Naive B cell (primary cell): Measurements from ENCODE around the gene MED8. TPM values are rescaled to one million over a fixed set of nuclear protein-coding genes. Genes with fewer than 3 reads are reported as not detected.

Experiments used
- ATAC-seq, 2 donors: fragments of 150-1000 bp; cut with Tn5 transposase; 2 replicates each; pipeline ENCODE4 v1.10.0; 2021; ENCODE audit warnings: low read depth in 2 of 2, mild to moderate bottlenecking in 2 of 2, moderate library complexity in 2 of 2
- DNase-seq: peaks from one replicate; pipeline ENCODE4 v3.0.0; 2022
- H3K27ac Mint-ChIP-seq, 6 donors: one replicate each; pipeline ENCODE4 v1.8.0; 2020 to 2022; ENCODE audit warnings: mild to moderate bottlenecking in 6 of 6, mixed read lengths in 6 of 6, moderate library complexity in 5 of 6, inconsistent platforms in 2 of 6
- H3K27me3 Mint-ChIP-seq, 3 donors: one replicate each; pipeline ENCODE4 v1.8.0; 2021 to 2022; ENCODE audit warnings: mixed read lengths in 3 of 3, mild to moderate bottlenecking in 1 of 3
- H3K36me3 Mint-ChIP-seq, 2 donors: one replicate each; pipeline ENCODE4 v1.8.0; 2020 to 2022; ENCODE audit warnings: mixed read lengths in 2 of 2, inconsistent platforms in 1 of 2, mild to moderate bottlenecking in 1 of 2
- H3K4me1 Mint-ChIP-seq, 3 donors: one replicate each; pipeline ENCODE4 v1.8.0; 2020 to 2022; ENCODE audit warnings: mixed read lengths in 3 of 3, inconsistent platforms in 1 of 3, mild to moderate bottlenecking in 1 of 3, moderate library complexity in 1 of 3
- H3K4me3 Mint-ChIP-seq, 8 donors: one replicate each; pipeline ENCODE4 v1.8.0; 2020 to 2022; ENCODE audit warnings: mild to moderate bottlenecking in 8 of 8, mixed read lengths in 8 of 8, moderate library complexity in 8 of 8, inconsistent platforms in 2 of 8
- H3K9me3 Mint-ChIP-seq, 7 donors: one replicate each; pipeline ENCODE4 v1.8.0; 2020 to 2022; ENCODE audit warnings: mixed read lengths in 7 of 7, mild to moderate bottlenecking in 5 of 7, inconsistent platforms in 2 of 7, moderate library complexity in 1 of 7
- polyA plus RNA-seq, 6 donors: library from polyadenylated mRNA; unstranded; fragments of 300-500 nt; fragmentation: Illumina TruSeq; gene quantifications; one replicate each; pipeline ENCODE4 v1.2.3, GENCODE V29; 2021; ENCODE audit warnings: low read depth in 6 of 6

Gene MED8
- polyA plus RNA-seq, 6 donors from 2014 or later: 22.4 to 40.5 (median 33.2) TPM

DNA sequence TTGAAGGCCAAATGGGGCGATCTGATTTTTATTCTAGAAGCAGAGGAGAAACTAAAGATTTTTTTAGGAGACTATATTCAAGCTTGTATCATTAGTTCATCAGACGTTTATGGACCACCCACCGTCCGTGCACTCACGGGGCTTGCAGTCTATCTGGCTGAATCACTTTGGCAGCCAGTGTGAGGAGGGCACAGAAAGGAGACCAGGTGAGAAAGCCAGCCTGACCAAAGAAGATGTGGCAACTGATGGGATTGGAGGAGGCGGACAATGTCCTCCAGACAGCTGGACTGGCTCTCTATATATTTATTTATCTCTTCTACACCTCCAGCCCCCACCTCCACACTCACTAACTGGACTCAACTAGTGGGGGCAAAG lies 21.0 kb downstream of the MED8 start:
- H3K9me3 Mint-ChIP-seq: no peaks in the 10 kb centered on the region
- peak overlapping the region; percentile 84 to 99 (median 92) for H3K4me3 Mint-ChIP-seq
- peak overlapping the region; percentile 85 to 99 (median 90) for H3K27ac Mint-ChIP-seq
- no peak for ATAC-seq
- peaks cover 43 to 53% (median 47%) of the 10 kb centered on the region in 3 donors for H3K4me1 Mint-ChIP-seq
- DNase-seq: no peak
- H3K36me3 Mint-ChIP-seq: peaks cover 7 to 9% of the 10 kb centered on the region in 2 donors
- H3K27me3 Mint-ChIP-seq: no peaks in the 10 kb centered on the region

DNA sequence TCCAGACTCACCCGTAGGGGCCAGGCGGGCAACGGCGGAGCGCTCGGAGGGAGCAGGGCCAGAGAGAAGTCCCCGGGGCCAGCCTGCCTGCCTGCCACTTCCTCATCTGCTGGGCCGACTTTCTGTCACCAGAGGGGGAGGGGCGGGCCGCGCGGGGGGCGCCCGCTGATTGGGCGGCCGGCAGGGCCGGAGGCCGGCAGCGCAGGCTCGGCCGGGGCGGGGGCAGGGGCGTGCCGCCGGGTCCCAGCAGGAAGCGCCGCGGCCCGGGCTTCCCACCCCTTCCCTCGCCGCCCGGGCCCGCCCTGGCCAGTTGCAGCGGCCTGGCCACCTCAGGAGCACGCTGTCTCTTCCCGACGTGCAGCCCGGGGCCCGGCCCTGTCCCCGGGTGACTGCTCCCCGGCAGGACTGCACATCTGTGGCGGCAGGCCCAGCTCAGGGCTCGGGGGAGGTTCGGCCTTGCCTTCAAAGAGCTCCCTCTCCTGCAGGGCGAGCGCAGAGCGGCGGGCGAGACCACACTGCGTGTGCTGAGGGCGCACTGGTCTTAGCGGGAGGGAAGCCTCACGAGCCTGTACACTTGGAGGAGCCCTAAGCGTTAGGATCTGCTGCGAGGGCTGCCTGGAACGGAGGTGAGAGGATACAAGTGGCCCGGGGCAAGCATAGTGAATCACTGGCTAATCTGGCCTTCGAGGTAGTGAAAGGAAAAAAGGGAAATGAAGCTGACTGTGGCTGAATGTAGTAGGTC lies 21.5 kb downstream of the MED8 start, which contains the start of gene ELOVL1:
Gene ELOVL1, minus strand, starts transcription at position 108 of the 742 bp plus-strand sequence. CDS start 2,402 bp downstream, outside the sequence.
- H3K27ac Mint-ChIP-seq: peak within 1 kb of the TSS; percentile 85 to 99 (median 90)
- ATAC-seq: peak; percentile 79 to 80
- no peaks in the 10 kb centered on the region for H3K27me3 Mint-ChIP-seq
- H3K9me3 Mint-ChIP-seq: no peaks in the 10 kb centered on the region
- peak within 1 kb of the TSS; percentile 84 to 99 (median 92) for H3K4me3 Mint-ChIP-seq
- peak; percentile 89 for DNase-seq
- peaks cover 43 to 53% (median 47%) of the 10 kb centered on the region in 3 donors for H3K4me1 Mint-ChIP-seq
- H3K36me3 Mint-ChIP-seq: peaks cover 8 to 9% of the 10 kb centered on the region in 2 donors

DNA sequence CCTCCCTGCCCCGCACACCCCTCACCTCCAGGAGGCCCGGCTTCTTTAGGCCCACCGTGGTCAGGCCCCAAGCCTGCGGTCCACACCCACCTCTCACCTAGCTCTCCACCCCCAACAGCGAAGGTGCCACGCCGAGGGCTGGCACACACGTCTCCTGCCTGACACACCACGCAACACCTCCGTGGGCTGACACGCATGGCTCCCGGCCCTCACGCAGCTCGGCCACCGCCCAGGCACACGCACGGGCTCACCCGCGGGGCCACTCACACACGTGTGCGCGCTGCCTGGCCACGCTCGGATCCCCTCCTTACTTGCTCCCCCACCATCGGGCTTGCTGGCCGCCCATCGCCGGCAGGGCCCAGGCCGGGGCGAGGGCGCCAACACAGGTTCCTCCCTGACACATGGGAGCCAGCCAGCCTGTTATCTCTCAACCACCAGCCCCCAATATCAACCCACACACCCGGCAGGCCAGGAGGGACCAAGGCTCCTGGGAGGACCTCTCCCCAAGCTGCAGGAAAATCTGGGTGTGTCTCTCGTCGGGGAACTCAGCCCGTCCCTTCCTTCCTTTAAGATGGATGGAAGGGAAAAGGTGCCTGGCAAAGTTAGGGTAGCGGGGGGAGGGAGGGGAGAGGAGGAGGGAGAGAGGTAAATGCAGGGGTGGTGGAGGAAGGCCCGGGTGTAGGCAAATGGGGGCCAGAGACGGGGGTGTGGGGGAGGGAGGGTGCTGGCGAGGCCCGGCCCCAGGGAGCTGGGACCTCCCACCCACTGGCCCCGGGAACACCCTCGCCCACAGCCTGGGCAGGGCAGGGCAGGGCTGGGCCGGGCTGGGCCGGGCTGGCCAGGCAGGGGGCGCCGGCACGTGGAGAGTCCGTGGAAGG lies 22.3 kb downstream of the MED8 start:
- ATAC-seq (peak; percentile 19 to 20), DNase-seq (no peak)
- Mint-ChIP-seq H3K4me1 (peaks cover 43 to 53% (median 47%) of the 10 kb centered on the region in 3 donors), H3K27ac (peak overlapping the region; percentile 69 to 92 (median 90)), H3K27me3 (no peaks in the 10 kb centered on the region), H3K9me3 (no peaks in the 10 kb centered on the region), H3K4me3 (peak overlapping the region; percentile 84 to 93 (median 90)), H3K36me3 (peaks cover 8 to 9% of the 10 kb centered on the region in 2 donors)

DNA sequence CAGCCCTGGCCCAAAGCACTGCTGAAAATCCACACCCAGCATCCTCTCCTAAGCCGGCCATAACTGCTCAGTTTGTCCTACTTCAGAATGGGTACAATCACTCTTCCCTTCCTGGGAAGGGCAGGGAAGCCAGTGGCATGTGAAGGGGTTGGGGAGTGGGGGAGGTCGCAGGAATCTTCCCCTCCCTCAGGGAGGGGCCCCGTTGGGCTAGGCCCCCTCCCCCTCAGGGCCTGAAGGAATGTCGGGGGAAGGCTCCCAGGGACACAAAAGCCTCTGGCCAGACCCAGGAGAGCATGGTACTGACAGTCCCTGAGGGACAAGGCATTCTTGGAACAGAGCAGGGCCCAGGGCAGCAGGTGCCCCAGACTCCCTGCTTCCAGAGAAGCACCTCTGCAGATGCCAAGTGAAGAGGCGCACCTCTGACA lies 23.0 kb downstream of the MED8 start:
- DNase-seq: no peak
- H3K4me1 Mint-ChIP-seq: peaks cover 43 to 53% (median 47%) of the 10 kb centered on the region in 3 donors
- ATAC-seq: no peak
- peak overlapping the region; percentile 69 to 92 (median 90) for H3K27ac Mint-ChIP-seq
- H3K36me3 Mint-ChIP-seq: peaks cover 9 to 14% of the 10 kb centered on the region in 2 donors
- no peaks in the 10 kb centered on the region for H3K9me3 Mint-ChIP-seq
- peak overlapping the region; percentile 84 to 93 (median 90) for H3K4me3 Mint-ChIP-seq
- no peaks in the 10 kb centered on the region for H3K27me3 Mint-ChIP-seq

DNA sequence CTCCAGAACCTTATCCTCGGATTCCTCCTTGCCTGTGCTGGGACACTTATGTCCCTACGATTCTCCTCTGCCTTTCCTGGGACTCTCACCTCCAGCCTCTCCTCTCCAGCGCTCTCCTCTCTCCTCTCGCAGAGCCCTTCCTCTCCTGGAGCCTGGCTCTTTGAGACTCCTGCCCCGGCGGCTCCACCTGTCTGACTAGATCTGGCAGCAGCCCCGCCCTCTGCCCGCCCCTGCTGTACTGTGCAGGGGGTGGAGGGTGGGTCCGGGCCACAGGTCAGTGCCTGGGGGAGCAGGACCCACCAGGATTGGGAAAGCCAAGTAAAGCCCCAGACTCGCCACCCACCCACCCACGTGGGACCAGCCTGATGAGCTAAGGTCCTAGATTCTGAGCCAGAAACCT lies 23.4 kb downstream of the MED8 start:
- peaks cover 39 to 53% (median 47%) of the 10 kb centered on the region in 3 donors for H3K4me1 Mint-ChIP-seq

DNA sequence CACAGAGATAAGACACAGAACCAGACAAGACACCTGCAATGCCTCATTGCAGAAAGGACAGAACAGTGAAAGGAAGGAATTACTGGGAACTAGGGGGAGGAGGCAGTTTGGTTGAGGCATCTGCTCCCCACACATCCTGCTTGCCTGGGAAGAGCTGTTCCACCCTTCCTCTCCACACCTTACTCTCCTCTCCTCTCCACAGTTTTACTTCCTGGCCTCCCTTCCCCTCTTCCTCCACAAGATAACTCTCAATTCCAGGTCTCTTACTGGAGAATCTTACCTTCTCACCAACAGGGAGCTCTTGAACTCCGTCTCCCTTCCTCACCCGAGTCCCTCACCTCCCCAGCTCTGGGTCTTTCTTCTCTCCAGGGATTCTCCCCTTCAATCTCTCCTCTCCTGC lies 23.9 kb downstream of the MED8 start:
- peak overlapping the region; percentile 55 to 89 (median 73) for H3K4me3 Mint-ChIP-seq
- no peak for ATAC-seq
- peaks cover 34 to 49% (median 44%) of the 10 kb centered on the region in 3 donors for H3K4me1 Mint-ChIP-seq
- H3K27me3 Mint-ChIP-seq: no peaks in the 10 kb centered on the region
- peaks cover 9 to 19% of the 10 kb centered on the region in 2 donors for H3K36me3 Mint-ChIP-seq
- H3K9me3 Mint-ChIP-seq: no peaks in the 10 kb centered on the region
- peak overlapping the region in 5 of 6 donors; percentile 3 to 93 (median 82) for H3K27ac Mint-ChIP-seq
- DNase-seq: no peak

More for the DNA sequence above, 23.4 kb downstream of the MED8 start:
- Mint-ChIP-seq H3K27ac (peak overlapping the region in 4 of 6 donors; percentile 42 to 93 (median 86)), H3K9me3 (no peaks in the 10 kb centered on the region), H3K36me3 (peaks cover 9 to 18% of the 10 kb centered on the region in 2 donors), H3K27me3 (no peaks in the 10 kb centered on the region), H3K4me3 (peak overlapping the region; percentile 52 to 93 (median 88))
- DNase-seq (no peak), ATAC-seq (no peak)

DNA sequence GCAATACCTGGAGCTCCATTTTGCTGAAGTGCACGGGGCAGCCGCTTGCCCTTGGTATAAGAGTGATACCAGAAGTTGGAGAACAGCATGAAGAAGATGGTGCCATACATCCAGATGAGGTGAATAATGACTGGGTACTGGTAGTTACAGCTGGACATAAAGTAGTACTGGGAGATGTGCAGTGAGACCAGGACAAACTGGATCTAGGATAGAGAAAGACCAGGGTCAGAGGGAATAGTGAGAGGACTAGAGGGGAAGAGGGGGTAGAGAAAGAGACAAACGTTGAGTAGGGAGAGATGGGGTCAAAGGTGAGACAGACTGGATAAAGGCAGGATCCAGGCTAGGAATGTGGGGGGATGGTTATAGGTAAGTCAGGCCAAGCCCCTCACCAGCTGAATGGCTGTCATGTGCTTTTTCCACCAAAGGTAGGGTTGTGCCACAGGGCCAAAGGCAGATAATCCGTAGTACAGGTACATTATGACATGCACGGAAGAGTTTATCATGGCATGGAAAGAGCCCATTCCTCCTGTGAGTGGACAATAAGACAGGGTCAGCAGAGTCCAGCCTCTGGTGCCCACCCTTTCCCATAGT lies 25.6 kb downstream of the MED8 start:
- H3K4me1 Mint-ChIP-seq: peaks cover 33 to 50% (median 47%) of the 10 kb centered on the region in 3 donors
- H3K27ac Mint-ChIP-seq: peak overlapping the region in 3 of 6 donors; percentile 29 to 87 (median 73)
- no peak for ATAC-seq
- H3K27me3 Mint-ChIP-seq: no peaks in the 10 kb centered on the region
- peak overlapping the region in 2 of 8 donors; percentile 71 to 86 for H3K4me3 Mint-ChIP-seq
- H3K9me3 Mint-ChIP-seq: no peaks in the 10 kb centered on the region
- no peak for DNase-seq
- peaks cover 9 to 19% of the 10 kb centered on the region in 2 donors for H3K36me3 Mint-ChIP-seq

DNA sequence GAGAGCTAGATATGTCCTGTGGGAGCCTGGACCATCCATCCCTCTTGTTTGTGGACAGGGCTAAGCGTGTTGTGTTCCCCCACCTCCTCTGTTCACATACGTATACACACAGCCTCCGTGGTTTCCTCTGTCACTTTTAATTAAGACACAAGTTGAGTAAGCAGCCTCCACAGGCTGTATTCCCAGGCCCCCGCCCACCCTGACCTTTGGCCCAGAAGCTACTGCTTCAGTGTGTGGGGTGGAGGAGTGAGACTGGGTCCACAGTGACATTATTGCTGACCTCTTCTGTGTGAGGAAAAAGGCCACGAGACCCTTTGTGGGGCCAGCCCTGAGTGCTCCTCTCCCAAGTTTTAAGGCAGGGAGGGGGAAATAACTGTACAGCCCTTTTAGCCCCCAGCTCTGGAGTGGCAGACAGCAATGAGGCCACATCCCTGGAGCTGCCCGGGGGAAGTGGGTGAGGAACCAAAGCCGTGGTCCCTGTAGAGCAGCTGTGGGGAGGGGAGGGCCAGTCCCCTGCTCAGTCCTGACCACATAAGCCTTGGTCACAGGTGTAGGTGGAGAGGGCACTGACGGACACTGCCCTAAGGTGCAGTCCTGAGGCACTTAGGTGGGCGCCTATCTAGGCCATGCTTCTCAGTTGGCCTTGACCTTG lies 26.2 kb downstream of the MED8 start:
- Mint-ChIP-seq H3K27me3 (no peaks in the 10 kb centered on the region), H3K36me3 (peaks cover 9 to 19% of the 10 kb centered on the region in 2 donors), H3K4me1 (peaks cover 33 to 51% (median 43%) of the 10 kb centered on the region in 3 donors)

DNA sequence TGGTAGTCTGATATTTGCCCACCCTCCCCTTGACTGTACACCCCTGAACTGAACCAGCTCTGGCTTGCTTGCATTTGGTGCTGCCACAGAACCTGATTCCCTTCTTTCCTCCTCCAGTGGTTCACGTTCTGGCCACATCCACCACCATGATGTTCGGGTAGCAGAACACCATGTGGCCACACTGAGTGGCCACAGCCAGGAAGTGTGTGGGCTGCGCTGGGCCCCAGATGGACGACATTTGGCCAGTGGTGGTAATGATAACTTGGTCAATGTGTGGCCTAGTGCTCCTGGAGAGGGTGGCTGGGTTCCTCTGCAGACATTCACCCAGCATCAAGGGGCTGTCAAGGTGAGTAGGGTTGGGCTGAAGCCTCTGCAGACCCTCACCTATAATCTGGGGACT lies 29.0 kb downstream of the MED8 start:
- Mint-ChIP-seq H3K4me1 (peaks cover 20 to 37% (median 34%) of the 10 kb centered on the region in 3 donors), H3K9me3 (no peaks in the 10 kb centered on the region), H3K4me3 (peak overlapping the region in 6 of 8 donors; percentile 2 to 75 (median 47)), H3K36me3 (peaks cover 9 to 19% of the 10 kb centered on the region in 2 donors), H3K27ac (peak overlapping the region in 2 of 6 donors; percentile 75 to 80), H3K27me3 (no peaks in the 10 kb centered on the region)
- no peak for ATAC-seq
- no peak for DNase-seq

More for the DNA sequence above, 26.2 kb downstream of the MED8 start:
- Mint-ChIP-seq H3K27ac (peak overlapping the region in 1 of 6 donors; percentile 87), H3K9me3 (no peaks in the 10 kb centered on the region), H3K4me3 (peak overlapping the region in 2 of 8 donors; percentile 71 to 86)
- ATAC-seq (no peak), DNase-seq (no peak)

DNA sequence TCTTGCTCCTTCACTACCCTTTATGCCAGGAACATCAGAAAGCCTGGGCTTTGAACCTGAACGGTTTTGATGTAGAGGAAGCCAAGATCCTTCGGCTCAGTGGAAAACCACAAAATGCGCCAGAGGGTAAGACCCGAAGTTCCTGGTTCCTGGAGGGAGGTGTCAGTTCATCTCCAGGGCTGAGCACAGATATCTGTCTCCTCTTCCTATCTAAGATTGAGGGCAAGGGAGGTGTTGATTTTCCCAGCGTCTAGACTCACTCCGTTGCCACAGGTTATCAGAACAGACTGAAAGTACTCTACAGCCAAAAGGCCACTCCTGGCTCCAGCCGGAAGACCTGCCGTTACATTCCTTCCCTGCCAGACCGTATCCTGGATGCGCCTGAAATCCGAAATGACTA lies 29.9 kb downstream of the MED8 start:
- peaks cover 13 to 29% (median 27%) of the 10 kb centered on the region in 3 donors for H3K4me1 Mint-ChIP-seq
- H3K27me3 Mint-ChIP-seq: no peaks in the 10 kb centered on the region
- H3K36me3 Mint-ChIP-seq: peaks cover 9 to 19% of the 10 kb centered on the region in 2 donors
- peak overlapping the region in 1 of 6 donors; percentile 60 for H3K27ac Mint-ChIP-seq
- no peaks in the 10 kb centered on the region for H3K9me3 Mint-ChIP-seq
- no peak for DNase-seq
- ATAC-seq: no peak
- peak overlapping the region; percentile 35 to 96 (median 86) for H3K4me3 Mint-ChIP-seq

DNA sequence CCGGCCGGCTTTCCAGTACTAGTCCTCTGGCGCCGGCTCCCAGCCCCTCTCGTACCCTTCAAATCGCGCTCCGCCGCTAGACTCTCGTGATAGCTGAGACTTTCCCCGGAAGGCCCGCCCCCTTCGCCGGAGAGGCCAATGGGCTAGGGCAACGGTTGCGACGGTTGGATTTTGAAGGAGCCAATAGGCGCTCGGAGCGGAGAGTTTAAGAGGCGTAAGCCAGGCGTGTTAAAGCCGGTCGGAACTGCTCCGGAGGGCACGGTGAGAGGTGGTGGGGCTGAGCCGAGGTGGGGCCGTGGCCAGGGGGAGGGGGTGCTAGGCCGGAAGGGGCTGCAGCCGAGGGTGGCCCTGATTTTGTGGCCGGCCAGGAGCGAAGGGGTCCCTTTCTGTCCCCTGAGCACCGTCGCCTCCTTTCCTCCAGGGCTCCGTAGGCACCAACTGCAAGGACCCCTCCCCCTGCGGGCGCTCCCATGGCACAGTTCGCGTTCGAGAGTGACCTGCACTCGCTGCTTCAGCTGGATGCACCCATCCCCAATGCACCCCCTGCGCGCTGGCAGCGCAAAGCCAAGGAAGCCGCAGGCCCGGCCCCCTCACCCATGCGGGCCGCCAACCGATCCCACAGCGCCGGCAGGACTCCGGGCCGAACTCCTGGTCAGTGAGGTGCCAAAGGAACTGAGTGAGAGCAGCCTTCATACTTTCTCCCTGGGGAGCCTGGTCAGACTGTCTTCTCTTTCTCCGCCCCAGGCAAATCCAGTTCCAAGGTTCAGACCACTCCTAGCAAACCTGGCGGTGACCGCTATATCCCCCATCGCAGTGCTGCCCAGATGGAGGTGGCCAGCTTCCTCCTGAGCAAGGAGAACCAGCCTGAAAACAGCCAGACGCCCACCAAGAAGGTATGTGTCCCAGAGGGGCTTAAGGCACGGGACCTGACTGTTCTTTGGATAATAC lies 30.6 kb downstream of the MED8 start, which contains the start of gene CDC20:
Gene CDC20, plus strand, starts transcription at position 236 of the 948 bp plus-strand sequence. Its CDS starts 235 bp downstream, at position 471.
- ATAC-seq: peak; percentile 98 to 99
- Mint-ChIP-seq H3K27ac (peak within 1 kb of the TSS; percentile 64 to 94 (median 88)), H3K36me3 (peaks cover 3 to 16% of the 10 kb centered on the region in 2 donors), H3K4me1 (peaks cover 13 to 26% (median 21%) of the 10 kb centered on the region in 3 donors), H3K4me3 (peak within 1 kb of the TSS; percentile 80 to 96 (median 93)), H3K9me3 (no peaks in the 10 kb centered on the region), H3K27me3 (no peaks in the 10 kb centered on the region)
- DNase-seq: peak; percentile 96
